AG10803 (cell line): ENCODE data around the gene MCM5.

ENCODE experiments used
- DNase-seq: peaks from one replicate; pipeline ENCODE4 v3.0.0; 2010; ENCODE audit warnings: low read depth
- H3K4me3 ChIP-seq: 2 replicates; pipeline ENCODE4 v1.5.1; 2011; ENCODE audit warnings: mild to moderate bottlenecking, low read length, control low read depth
- TF ChIP-seq, protein P1 (sequence below): conservative IDR thresholded peaks from 2 replicates; pipeline ENCODE4 v1.5.1; 2011; ENCODE audit warnings: mild to moderate bottlenecking, low read length, control low read depth, inconsistent platforms

MCM5 gene

DNA sequence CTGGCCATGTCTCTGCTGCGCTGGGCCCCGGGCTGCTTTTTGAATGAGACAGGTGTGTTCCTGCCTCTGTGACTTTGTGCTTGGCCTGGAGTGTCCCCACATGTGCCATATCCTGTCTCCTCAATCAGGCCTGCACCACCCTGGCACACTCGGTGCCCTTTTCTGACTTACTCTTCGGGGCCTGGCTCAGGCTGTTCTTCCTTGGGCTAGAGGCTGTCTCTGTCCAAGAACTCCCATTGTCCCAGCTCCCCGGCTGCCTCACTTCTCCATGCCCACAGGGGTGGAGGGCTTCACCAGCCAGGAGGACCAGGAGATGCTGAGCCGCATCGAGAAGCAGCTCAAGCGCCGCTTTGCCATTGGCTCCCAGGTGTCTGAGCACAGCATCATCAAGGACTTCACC lies 23.0 kb downstream of the MCM5 start:
- TF ChIP-seq, protein P1, sequence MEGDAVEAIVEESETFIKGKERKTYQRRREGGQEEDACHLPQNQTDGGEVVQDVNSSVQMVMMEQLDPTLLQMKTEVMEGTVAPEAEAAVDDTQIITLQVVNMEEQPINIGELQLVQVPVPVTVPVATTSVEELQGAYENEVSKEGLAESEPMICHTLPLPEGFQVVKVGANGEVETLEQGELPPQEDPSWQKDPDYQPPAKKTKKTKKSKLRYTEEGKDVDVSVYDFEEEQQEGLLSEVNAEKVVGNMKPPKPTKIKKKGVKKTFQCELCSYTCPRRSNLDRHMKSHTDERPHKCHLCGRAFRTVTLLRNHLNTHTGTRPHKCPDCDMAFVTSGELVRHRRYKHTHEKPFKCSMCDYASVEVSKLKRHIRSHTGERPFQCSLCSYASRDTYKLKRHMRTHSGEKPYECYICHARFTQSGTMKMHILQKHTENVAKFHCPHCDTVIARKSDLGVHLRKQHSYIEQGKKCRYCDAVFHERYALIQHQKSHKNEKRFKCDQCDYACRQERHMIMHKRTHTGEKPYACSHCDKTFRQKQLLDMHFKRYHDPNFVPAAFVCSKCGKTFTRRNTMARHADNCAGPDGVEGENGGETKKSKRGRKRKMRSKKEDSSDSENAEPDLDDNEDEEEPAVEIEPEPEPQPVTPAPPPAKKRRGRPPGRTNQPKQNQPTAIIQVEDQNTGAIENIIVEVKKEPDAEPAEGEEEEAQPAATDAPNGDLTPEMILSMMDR: no peak
- no peak for DNase-seq
- no peak overlapping the region for H3K4me3 ChIP-seq

DNA sequence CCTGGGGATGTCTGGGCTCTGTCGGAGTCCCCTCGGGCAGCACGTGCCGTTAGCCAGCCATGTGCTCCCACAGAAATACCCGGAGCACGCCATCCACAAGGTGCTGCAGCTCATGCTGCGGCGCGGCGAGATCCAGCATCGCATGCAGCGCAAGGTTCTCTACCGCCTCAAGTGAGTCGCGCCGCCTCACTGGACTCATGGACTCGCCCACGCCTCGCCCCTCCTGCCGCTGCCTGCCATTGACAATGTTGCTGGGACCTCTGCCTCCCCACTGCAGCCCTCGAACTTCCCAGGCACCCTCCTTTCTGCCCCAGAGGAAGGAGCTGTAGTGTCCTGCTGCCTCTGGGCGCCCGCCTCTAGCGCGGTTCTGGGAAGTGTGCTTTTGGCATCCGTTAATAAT lies 24.1 kb downstream of the MCM5 start:
- TF ChIP-seq, protein P1: no peak
- no peak overlapping the region for H3K4me3 ChIP-seq
- DNase-seq: no peak

DNA sequence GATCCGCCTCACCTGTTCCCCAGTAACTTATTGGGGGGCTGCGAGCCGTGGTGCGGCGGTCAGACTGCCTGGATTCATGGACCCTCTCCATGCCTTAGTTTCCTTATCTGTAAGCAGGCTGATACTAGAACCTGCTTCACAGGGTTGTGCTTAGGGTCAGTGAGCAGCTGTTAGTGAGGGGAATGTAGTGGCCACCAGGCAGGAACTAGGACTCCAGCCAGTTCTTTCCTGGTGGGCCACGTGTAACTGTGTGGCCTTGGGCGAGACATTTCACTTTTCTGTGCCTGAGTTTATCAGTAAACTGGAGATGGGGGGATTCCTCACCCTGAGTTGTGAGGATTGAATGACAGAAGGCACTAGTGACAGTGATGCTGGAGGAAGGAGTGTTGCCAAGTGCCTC lies 24.8 kb downstream of the MCM5 start:
- TF ChIP-seq, protein P1: no peak
- DNase-seq: no peak
- no peak overlapping the region for H3K4me3 ChIP-seq

DNA sequence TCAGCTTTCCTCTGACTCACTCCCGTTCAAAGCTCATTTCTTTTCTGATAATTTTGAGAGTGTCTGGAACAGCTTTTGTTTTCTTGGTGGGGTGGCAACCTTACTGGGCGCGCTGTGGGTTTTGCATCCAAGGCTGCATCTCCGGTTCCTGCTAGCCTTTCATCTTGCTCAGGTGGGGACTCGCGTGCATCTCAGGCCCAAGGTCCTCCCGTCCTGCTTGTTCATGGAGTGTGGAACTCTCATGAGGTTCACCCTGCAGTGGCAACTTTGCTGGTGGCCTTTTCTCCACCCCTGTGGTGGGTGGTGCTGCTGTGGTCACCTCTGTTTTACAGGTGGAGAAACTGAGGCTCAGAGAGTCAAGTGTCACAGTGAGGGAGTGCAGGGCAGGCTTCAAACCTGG lies 25.6 kb downstream of the MCM5 start:
- H3K4me3 ChIP-seq: no peak overlapping the region
- TF ChIP-seq, protein P1: no peak
- DNase-seq: no peak

DNA sequence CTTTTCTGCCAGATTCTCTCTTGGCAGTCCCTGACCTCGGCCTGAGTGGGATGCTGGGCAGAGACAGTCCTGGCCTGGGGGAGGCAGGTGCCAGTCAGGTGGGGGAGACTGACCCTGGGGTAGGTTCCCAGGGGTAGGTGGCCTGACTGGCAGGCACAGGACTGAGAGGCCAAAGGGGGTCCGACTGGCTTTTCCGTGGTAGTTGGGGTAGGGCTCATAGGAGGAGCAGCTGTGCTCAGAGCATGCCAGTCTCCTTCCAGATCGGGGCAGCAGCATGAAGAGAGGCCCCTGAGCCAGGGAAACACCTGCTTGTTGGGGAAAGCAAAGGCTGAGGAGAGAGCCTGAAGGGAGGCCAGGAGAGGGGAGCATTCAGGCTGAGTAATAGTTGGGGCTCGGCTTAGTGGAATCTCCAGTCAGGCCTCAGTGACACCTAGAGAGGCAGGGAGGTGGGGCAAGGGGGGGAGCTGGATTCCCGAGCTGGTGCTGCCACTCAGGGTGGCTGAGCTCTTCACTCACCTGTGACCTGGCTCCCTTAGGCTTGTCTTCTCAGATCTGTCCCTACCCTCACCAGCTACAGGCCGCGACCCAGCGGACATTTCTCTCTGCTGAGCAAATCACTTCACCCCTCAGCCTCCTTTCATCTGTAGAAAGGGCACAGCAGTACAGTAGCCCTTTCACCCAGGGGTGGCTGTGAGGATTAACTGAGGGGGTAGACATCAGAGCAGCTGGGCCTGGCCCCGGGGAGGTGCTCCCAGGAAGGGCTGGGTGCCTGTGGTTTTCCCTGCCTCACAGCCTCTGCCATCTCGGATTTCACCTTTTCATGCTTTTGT lies 26.2 kb downstream of the MCM5 start:
- H3K4me3 ChIP-seq: no peak overlapping the region
- TF ChIP-seq, protein P1: no peak
- DNase-seq: peak; percentile 12

DNA sequence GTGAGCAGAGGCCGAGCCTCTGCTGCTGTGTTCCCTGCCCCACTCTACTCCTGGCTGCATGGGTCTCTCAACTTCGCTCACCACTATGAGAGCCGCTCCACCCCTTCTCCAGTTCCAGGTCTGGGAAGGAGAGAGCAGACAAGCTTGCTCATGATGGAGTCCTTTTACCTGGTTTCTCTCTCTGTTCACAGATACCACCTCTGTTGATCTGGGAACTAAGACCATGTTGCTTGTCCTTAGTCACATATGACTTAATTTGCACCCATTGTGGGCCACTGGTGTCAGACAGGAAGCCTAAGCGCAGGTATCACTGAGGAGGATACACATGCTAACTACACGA lies 26.8 kb downstream of the MCM5 start:
- DNase-seq: no peak
- no peak overlapping the region for H3K4me3 ChIP-seq
- TF ChIP-seq, protein P1: no peak

DNA sequence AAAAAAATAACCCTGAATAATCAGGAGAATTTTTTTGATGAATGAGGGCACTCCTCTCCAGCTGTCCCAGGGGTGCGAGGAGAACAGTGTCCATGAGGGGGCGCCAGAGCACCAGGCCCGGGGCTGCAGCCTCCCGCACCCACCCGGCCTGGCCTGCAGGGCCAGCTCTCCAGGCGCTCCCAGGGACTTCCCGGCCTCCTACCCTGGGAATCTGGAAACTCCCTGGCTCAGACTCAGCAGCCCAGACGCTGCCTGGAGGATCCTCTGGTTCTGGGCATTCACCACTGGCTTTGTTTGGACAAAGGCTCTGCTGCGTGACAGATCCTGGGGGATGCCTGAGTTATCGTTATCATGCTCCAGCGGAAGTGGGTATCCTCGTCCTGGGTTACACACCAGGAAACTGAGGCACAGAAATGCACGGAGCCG lies 31.0 kb downstream of the MCM5 start:
- TF ChIP-seq, protein P1: peak; percentile 91
- peak; percentile 92 for DNase-seq
- H3K4me3 ChIP-seq: no peak overlapping the region
